HG03460 (cell line): ENCODE measurements around the gene SIRT4.
"Not testable (repeated sequence)": the region's sequence is repeated elsewhere in the genome, so short reads cannot be mapped to it uniquely, and the experiment has no call there.

Experiments used
- ATAC-seq: cut with Tn5 transposase; IDR thresholded peaks from one replicate; pipeline ENCODE4 v1.9.1; 2021; ENCODE audit not compliant: unreplicated experiment

The SIRT4 gene

DNA sequence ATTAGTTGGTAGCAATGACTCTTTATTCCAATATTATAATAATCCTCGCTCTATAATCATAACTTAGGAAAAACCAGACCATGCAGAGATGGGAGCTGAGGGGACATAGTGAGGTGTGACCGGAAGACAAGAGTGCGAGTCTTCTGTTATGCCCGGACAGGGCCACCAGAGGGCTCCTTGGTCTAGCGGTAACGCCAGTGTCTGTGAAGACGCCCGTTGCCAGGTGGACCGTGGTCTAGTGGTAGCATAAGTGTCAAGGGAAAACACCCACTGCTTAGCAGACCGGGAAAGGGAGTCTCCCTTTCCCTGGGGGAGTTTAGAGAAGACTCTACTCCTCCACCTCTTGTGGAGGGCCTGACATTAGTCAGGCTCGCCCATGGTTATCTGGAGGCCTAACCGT, 33.3 kb downstream of the SIRT4 start:
- ATAC-seq, result not testable (repeated sequence)

DNA sequence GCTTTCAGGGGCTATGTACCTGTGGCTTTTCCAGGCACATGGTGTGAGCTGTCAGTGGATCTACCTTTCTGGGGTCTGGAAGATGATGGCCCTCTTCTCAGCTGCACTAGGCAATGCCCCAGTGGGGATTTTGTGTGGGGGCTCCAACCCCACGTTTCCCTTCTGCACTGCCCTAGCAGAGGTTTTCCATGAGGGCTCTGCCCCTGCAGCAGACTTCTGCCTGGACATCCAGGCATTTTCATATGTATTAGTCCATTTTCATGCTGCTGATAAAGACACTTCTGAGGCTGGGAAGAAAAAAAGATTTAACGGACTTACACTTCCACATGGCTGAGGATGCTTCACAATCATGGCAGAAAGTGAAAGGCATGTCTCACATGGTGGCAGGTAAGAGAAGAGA, 34.3 kb downstream of the SIRT4 start:
- ATAC-seq, result not testable (repeated sequence)

DNA sequence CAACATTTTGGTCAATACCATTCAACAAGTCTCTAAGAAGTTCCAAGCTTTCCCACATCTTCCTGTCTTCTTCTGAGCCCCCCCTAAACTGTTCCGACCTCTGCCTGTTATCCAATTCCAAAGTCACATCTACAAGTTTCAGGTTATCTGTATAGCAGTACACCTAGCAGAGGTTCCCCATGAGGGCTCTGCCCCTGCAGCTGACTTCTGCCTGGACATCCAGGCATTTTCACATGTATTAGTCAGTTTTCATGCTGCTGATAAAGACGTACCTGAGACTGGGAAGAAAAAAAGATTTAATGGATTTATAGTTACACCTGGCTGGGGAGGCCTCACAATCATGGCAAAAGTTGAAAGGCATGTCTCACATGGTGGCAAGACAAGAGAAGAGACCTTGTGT, 35.6 kb downstream of the SIRT4 start:
- ATAC-seq, result no peak

DNA sequence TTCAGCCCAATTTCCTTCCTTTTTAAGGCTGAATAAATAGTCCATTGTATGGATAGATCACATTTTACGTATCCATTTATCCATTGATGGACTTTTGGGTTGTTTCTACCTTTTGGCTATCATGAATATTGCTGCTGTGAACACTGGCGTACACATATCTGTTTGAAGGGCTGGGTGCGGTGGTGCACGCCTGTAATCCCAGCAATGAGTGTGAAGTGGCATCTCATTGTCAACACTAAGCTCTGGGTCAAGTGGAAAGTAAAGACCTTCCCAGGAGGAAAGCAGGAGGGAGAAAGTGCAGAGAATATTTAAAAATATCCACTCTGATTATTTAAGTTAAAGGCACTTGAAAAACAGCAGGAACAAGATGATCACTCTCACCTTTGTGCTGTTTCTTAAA, 37.1 kb downstream of the SIRT4 start:
- no peak for ATAC-seq

DNA sequence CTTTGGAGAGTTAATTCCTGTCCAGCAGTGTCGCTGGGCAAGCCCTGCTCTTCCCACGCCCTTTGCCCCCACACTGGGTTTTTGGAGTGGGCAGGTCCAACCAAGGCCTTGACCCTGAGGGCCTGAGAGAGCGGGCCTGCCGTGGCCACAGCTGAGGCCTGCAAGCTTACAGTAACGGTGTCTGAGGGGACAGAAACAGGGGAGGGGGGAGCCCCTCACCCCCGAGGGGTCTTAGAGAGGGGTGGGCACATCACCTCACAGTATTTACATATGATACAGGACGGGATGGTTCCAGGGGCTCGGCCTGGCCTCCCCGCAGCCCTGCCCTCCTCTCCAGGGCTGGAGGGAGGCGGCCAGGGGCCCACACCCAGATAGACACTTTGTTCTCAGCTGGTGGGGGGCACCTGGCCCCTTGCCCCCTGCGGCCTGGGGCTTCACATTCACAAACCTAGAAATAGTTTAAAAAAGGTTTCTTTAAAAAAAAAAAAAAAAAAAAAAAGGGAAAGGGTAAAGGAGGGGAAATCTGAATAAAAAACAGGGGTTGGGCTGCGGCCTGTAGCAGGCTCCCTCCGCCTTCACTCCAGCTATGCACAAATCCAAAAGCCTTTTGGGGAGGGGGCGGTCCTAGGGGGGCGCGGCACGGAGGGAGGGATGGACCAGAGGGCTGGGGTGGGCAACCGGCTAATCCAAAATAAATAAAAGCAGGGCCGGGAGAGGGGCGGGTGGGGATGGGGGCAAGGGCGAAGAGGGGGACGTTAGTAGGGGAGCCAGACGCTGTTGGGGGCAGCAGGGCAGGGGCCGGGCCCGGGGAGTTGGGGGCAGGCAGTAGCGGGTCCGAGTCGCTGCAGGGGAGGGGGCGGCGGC, 40.3 kb downstream of the SIRT4 start:
- no peak for ATAC-seq

DNA sequence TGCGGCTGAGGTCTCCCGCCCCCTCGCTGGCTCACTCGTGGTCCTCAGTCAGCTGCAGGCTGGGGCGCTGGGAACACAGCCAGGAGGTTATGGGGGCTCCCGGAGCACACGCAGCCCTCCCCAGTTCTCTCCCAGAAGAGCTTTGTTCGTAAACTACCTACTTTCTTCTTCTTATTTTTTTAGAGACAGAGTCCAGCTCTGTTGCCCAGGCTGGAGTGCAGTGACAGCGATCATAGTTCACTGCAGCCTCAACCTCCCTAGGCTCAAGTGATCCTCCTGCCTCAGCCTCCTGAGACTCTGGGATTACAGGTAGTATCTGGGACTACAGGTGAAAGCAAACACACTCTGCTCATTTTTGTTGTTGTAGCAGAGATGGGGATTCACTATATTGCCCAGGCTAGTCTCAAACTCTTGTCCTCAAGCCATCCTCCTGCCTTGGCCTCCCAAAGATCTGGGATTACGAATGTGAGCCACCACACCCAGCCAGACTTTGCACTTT, 41.0 kb downstream of the SIRT4 start:
- ATAC-seq, result no peak

DNA sequence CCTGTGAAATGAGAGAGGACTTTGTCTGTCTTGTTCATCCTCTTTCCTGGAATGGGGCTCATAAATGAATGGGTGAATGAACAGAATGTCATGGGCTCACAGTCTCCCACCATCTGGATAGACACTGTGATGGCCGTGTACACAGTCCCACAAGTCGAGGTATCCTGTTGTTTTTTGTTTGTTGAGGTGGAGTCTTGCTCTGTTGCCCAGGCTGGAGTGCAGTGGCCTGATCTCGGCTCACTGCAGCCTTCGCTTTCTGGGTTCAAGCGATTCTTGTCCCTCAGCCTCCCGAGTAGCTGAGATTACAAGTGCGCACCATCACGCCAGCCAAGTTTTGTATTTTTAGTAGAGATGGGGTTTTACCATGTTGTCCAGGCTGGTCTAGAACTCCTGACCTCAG, 41.6 kb downstream of the SIRT4 start:
- ATAC-seq, result no peak

DNA sequence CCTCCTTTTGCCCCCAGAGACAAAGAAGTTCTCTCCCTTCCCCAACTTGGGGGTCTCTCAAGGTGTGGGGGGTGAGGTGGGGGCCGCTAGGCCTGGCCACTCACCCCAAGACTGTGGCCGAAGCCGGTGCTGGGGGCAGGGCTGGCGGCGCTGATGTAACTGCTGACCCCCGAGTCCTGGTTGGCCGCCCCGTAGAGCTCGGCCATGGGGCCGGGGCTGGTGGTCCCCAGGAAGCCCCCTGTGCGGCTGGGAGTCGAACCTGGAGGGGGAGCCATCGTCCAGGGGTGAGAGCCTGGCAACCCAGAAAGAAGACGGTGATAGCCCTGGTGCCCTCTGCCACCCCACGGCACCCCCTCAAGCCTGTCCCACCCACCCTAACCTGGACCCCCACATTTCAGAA, 43.9 kb downstream of the SIRT4 start:
- no peak for ATAC-seq

DNA sequence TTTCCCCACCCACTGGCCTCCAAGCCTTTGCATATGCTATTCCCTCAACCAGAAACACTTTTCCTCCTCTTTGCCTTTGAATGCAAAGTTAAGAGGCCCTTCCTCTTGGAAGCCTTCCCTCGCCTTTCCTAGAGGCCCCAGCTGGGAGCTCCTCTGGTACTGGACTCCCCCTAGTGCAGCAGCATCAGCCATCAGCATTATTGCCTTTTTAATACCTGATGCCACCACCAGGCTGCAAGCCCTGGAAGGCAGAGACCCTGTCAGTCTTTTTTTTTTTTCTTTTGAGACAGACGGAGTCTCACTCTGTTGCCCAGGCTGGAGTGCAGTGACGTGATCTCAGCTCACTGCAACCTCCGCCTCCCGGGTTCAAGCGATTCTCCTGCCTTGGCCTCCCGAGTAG, 44.6 kb downstream of the SIRT4 start:
- no peak for ATAC-seq

DNA sequence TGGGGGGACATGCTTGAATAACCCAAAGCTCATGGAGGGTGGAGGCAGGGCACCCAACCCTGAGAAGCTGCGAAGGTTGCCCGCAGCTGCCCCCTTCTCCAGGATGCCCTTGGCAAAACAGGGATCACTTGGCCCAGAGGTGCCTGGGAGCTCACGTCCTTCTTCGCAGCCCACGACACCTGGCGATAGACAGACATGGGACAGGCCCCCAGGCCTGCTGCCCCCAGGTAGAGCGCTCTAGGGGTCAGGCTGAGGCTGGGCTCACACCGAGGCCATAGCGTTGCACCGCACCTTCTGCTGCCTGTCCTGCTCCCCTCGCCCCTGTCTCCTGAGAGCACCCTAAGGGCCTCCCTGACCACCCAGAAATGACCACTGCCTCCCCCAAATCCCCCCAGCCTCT, 45.6 kb downstream of the SIRT4 start:
- no peak for ATAC-seq

DNA sequence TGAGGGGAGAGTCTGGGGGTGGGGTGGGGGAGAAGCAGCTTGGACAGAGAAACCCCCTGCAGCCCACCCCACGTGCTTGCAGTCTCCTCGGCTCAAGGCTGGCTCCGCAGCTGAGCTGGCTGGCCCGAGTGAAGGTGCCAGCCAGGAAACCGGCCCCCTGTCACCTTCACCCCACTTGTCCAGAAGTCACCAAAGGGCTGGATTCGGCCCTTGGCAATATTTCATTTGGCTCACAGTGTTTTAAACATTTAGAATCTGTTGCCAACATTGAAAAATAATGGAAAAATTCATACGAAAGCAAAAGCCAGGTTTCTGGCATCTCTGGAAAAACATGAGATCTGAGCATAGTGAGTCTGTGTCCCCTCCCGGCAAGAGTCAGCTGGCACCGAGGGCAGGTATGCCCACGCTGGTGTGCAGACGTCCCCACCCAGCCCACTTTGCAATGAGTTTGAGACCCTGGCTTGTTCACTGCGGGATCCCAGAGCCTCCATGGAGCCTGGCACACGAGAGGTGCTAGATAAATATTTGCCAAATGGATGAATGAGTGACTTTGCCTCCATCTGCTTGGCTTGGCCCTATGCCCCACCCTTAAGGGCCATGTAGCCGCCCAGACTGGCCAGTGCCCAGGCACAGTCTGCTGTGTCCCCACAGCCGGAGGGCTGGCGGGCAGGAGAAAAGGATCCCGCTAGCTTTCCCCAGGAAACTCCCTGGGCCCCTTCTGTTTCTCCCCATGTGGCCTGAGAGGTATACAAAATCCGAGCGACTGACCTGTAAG, 48.6 kb downstream of the SIRT4 start:
- no peak for ATAC-seq

DNA sequence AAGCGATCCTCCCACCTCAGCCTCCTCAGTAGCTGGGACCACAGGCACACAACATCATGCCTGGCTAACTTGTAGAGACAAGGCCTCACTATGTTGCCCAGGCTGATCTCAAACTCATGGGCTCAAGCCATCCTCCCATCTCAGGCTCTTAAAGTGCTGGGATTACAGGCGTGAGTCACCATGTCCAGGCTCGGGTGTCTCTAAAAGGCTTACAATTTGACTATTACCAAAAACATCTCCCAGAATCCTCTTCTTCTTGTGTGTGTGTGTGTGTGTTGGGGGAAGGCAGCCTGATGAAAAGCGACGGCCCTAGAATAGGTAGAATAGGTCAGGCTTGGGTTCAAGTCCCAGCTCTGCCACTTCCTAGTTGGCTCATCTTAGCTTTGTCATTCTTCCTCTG, 50.0 kb downstream of the SIRT4 start:
- no peak for ATAC-seq

DNA sequence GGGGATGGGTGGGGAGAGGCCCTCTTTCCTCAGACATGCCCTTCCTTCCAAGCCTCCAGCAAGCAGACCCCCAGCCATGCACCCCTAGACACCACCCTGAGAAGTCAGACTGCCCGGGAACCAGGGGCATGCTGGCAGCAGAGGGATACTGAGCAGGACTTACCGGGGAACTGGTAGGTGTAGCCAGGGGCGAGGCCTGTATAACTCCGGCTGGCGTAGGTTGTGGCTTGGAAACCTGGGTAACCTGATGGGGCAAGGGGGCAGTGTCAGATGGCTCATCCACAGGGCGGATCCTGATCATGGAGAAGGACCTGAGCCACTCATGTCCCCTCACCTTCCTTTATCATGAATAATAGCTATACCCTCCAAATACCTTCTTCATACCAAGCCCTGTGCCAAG, 51.0 kb downstream of the SIRT4 start:
- no peak for ATAC-seq

DNA sequence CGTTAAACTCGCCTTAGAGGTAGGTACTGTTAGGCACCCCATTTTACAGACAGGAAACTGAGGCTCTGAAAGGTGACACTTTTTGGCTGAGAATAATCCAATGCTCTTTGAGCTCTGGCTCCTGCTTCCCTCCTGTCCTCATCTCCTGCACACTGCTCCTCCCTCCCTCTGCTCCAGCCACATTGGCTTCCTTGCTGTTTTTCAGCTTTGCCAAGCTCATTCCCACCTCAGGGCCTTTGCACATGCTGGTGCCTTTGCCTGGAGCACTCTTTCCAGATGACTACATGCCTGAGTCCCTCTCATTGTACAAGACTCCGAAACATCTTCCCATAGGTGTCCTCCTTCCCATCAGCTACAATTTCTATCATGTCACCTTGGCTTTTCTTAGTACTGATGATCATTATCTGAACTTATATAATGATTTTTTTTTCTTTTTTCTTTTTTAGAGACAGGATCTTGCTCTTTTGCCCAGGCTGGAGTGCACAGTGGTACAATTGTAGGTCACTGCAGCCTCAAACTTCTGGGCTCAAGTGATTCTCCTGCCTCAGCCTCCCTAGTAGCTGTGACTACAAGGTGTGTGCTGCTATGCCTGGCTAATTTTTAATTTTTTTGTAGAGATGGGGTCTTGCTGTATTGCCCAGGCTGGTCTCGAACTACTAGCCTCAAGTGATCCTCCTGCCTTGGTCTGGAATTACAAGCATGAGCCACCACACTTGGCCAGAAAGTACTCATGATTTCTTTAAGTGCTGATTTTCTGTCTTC, 51.6 kb downstream of the SIRT4 start:
- no peak for ATAC-seq

DNA sequence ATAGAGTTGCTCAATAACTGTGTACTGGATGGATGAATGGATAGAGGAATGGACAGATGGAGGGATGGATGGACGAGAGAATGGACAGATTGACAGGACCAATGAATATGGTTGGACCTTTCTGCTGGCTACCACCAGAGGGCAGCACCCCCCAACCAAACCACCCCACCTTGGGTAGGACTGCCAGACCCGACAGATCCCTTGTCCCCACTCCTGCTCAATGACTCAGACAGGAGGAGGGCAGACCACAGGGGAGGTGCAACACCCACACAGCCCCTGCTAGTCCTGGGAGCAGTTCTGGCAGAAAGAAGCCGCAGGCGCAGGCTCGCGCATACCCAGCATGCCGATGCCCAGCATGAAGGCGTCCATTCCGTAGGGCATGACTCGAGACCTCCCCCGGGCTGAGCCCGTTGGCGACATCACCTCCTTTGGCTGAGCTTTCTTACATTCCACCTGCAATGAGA, 54.5 kb downstream of the SIRT4 start:
- no peak for ATAC-seq

DNA sequence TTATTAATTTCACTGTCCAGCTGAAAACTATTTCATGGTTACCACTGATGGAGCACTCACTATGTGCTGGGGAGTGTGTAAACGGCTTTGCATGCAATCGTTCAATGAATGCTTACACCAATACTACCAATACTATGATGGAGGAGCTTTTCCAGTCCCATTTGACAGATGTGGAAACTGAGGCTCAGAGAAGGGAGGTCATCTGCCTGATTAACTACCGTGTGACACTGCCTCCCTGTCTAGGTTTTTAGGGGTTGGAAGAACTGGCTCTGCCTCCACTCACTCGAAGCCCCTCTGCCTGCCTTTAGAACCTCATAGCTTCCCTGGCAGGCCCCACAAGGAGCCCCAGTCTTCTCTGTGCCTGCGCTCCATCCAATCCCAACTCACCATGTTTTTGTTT, 55.0 kb downstream of the SIRT4 start:
- ATAC-seq, result no peak

DNA sequence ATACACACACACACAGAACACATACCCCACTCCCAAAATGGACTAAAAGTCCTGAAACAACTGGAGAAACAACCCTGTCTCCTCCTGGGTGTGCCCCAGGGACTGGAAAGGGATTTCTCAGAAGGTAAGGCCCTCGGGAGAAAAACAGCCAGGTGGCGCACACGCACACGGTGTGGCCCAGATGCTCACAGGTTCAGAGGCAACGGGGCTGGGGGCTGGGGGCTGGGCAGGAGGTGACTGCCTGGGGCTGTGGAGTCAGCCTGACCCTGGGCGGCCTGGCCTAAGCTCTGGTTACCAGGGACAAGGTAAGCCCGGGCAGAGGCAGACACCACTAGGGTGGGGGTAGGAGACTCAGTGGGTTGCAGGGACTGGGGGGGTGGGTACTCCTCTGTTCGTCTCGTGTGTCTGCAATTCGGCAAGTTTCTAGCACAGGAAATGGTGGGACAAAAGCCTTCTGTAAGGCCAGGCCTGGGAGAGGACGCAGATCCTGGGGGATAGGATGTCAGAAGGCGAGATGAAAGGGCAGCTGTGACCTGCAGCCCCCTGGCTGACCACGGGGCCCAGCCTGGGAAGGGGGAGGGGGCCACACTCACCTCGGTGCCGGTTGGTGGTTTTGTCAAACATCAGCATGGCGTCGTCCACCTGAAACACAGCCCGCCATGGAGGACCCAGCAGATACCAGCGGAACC, 56.4 kb downstream of the SIRT4 start:
- no peak for ATAC-seq

DNA sequence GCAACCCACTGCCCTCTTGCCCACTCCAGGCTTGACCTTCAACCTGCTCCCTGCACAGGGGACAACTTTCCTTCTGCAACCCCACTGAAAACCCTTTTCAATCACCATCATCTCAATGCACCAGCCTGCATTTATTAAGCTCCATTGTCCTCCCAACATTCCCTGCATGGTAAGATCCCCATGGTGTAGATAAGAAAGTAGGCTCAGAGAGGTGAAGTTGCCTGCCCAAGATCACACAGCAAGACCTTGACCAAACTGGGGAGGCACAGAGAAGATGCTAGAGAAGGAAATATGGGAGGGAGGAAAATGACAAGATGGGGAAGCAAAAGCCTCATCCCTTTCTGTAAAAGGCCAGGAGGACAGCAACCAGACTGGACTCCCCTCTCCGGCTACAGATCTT, 57.0 kb downstream of the SIRT4 start:
- no peak for ATAC-seq

DNA sequence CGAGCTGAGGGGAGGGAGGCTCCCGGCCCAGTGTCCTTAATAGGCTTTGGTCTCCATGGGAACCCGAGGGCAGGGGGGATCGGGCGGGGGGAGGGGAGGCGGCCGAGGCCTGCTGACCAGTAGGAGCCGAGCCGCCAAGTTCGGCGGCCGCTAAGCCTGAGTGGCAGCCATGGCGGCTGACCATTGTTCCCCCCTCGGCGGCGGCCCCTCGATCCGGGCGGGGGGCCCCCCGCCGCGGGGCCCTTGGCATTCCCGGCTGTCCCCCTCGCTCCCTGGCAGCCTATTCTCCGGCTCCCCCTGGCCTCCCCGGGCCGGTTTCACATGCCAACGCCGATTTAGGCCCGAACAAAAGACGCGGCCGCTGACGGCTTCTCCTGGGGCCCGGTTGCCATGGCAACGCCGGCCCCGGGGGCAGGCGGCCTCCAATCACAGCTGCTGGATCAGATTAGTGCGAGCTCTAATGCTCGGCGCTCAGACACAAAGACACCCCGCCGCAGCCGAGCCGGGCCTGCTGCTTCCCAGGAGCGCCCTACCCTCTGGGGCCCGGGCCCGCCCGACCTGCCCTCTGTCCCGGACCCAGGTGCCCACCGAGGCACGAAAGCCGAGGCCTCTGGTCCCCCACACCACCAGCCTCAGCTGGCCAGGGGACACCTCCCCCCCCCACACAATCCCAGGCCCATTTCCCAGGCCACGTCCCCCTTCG, 59.5 kb downstream of the SIRT4 start:
- ATAC-seq, result no peak
